TTC549 (cell line): ENCODE results near the gene RAP1GAP2.
"Not testable (repeated sequence)": the region's sequence is repeated elsewhere in the genome, so short reads cannot be mapped to it uniquely, and the experiment has no call there.

Experiments
- FAIRE-seq: peaks from 2 replicates; lab custom pipeline; 2012; peaks lifted over from hg19 to GRCh38; lab: Jason Lieb, UNC

The RAP1GAP2 gene

DNA sequence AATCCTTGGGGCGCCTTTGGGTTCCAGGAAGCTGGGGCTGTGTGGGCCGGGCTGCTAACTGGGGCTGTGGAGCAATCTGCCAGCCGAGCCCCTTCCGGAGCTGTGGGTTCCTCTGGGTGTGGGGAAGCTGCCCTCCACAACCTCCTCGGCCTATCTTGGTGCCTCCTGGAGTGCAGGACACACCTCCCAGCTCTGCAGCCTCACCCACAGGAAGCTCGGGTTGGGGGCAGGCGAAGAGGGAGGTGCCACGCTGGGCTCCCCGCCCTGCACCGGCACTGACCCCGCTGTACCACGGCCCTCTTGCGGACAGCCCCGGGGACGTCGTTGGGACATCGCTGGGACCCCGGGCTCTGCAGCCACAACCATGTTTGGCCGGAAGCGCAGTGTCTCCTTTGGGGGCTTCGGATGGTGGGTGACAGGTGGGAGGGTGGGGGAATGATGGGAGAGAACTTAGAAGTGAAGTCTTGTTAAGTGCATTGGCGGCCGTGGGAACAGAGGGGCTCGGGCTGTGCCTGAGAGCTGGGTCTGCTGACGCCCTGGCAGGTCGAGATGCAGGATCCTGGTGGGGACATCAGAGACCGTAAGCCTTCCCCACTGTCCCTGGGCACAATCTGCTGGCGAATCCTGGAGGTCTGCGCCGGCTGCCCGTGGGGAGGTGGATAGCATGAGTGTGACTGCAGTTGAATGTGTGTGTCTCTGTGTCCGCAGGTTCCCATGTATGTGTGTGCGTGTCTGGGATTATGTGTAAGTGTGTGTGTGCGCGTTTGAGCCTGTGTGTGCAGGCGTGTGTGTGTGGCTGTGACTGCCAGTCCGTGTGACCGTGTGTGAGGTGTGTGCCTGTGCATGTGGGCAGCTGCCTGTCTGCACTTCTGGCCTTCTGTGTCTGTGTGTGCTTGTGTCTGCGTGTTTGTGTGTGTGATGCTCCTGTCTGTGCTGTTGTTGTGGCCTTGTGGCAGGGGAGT lies at the start of gene RAP1GAP2:
Gene RAP1GAP2, plus strand, starts transcription at position 275 of the 962 bp plus-strand sequence. Its CDS starts 90 bp downstream, at position 365.
- no peak for FAIRE-seq

DNA sequence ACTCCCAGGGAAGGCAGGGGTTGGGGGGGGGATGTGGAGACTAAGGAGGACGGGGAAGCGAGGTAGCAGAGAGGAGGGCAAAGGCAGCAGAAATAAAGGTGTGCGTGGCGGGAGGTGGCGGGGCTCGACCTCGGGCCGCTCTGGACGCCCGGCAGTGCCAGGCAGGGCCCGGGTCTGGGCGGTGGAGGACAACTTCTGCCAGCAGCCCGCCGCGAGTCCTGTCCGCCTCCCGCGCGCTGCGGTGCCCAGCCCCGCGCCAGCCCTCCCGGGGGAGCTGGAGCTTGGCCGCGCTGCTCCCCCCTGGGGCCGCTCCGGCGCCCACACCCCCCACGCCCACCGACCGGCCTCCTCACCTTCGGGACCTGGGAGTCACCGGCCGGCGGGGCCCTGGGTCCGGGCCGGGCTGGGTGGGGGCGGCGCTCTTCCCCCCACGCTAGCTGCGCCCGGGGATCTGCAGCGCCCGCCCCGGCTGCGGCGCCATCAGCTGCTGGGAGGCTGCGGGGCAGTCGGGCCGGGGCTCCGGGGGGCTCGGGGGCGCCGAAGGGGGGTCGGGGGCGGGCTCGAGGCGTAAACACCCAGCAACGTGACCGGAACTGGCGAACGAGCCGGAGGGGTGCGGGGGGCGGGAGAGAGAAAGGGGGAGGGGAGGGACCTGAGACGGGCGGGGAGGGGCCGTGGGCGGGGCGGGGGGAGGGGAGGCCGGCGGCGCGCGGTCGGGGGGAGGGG lies 47.0 kb upstream of the RAP1GAP2 start, which contains the start of gene CCDC92B:
Gene CCDC92B, minus strand, starts transcription at position 595 of the 726 bp plus-strand sequence. CDS start 14,507 bp downstream, outside the sequence.
- FAIRE-seq: no peak

DNA sequence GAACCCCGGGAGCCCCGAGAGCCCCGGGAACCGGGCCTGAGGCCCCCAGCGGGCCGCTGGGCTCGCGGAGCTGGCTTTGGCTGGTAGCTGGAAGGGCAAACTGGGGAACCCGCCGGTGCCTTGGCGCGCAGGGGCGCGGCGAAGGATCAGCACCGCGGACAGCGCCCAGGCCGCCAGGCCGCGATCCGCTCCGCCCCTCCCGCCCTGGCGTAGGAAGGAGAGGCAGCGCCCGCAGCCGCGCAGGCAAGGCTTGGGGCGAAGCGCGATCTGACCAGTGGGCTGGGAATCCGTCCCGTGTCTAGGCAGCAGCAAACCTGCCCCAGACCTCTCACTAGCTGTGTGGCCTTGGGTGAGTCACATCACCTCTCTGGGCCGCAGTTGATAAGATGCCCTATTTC lies 46.5 kb upstream of the RAP1GAP2 start:
- FAIRE-seq: no peak

DNA sequence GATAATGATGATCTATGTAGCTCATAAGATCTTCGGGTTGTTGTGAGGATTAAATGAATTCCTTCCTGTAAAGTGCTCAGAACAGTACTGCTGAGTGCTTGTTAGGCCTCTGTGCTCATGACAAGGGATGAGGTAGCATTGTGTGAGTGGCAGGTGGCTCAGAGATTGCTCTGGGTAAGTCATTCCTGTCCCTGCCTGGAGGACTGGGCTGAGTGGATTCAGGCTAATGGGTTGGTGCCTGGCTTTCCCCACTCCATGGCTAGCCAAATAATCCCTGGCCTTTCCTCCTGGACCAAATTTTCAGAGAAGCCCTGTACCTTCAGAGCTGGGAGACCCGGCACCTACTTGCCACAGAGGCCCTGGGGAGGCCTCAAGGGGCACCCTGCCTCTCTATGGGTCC lies 45.5 kb upstream of the RAP1GAP2 start:
- no peak for FAIRE-seq

DNA sequence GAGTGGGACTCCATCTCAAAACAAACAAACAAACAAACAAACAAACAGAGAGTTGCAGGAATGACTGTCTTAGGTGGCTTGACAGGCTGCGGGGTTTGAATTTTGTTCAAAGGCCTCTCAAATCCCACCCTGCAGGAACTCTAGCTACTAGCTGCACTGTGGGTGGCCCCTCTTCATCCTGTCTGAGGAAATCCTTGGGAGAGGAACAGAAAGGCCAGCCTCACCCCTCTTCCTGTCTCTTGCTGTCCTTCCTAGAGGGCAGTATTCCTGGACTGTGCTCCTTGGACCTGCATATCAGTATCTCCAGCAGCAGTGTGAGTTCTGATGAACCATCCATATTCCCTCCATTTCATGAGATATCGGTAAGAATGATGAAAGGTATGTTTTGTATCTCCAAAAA lies 44.7 kb upstream of the RAP1GAP2 start:
- no peak for FAIRE-seq

DNA sequence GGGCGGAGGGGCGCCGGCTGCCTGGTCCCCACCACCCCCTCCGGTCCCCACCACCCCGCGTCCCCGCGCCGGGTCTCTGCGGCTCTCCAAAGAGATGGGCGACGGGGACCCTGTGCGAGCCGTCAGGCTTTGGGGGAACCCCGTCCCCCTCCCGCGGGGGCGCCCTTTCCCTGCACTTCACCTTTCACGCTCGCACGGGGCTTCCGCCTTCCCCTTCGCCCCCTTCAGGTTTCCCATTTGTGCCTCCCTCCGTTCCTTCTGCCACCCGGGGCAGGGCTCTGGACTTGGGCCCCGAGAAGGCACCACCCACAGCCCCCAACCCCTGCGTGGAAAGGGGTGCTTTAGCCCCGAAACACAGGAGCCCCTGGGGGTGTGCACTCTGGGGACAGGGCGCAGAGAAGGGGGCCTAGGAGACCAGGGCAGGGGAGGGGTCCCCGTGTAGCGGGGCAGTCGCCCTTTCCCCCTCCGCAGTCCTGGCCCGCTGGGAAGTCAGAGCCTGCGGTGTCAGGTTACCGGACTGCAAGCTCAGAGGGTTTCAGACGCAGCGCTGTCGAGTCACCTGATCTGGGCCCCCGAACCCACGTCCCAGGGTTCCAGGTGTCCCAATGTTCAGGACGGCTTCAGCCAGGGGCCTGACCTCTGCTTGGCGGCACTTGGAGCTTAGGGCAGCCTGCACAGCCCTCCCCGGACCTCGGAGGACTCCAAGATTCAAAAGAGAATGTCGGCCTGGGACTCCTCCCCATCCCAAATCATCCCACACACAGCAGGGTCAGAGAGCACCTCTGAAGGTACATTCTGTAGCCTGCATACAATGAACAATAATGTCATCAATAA lies 40.1 kb upstream of the RAP1GAP2 start:
- FAIRE-seq: no peak

DNA sequence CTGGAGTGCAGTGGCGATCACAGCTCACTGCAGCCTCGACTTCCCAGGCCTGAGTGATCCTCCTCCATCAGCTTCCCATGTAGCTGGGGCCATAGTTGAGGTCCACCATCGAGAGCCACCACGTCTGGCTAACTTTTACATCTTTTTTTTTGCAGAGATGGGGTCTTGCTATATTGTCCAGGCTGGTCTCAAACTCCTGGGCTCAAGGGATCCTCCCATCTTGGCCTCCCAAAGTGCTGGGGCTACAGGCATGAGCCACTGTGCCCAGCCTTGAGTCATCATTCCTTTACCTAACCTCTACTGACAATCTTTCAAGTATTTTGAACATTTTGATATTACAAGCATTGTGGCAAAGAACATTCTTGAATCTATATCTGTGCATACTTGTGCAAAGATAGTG lies 37.4 kb upstream of the RAP1GAP2 start:
- FAIRE-seq: no peak

DNA sequence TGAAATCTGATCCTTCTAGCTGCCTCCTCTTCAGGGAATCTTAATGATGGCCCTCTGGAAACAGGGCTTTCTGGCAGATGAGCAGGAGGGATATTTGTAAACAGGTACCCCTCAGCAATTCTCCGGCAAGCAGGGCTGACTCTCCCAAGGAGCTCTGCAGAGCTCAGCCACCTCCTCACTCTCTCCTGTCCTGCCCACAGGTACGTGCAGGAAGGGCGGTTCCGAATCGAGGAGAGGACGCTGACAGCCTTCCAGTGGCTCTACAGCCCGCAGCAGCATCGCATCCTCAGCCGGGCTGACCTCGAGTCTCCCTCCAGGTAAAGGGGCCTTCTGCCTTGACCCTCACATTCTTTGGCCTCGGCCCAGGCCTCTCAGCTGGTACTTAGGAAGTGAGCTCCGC lies 26.1 kb upstream of the RAP1GAP2 start:
- no peak for FAIRE-seq

DNA sequence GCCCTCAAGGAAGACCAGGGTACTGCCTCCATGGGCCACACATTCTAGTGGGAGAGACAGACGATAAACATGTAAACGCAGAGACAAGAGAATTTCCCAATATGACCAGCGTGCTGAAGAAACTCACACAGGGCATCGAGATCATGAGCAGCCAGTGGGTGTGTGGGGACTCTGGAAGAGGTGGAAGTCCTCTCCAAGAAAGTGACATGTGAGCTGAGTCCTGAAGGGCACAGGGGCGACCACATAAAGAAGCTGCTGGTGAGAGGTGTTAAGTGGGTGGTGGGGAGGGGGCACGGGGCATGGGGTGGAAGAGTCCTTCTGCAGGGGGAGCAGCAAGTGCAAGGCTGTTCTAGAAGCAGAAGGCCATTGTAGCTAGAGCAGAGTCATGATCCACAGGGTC lies 21.0 kb upstream of the RAP1GAP2 start:
- no peak for FAIRE-seq

DNA sequence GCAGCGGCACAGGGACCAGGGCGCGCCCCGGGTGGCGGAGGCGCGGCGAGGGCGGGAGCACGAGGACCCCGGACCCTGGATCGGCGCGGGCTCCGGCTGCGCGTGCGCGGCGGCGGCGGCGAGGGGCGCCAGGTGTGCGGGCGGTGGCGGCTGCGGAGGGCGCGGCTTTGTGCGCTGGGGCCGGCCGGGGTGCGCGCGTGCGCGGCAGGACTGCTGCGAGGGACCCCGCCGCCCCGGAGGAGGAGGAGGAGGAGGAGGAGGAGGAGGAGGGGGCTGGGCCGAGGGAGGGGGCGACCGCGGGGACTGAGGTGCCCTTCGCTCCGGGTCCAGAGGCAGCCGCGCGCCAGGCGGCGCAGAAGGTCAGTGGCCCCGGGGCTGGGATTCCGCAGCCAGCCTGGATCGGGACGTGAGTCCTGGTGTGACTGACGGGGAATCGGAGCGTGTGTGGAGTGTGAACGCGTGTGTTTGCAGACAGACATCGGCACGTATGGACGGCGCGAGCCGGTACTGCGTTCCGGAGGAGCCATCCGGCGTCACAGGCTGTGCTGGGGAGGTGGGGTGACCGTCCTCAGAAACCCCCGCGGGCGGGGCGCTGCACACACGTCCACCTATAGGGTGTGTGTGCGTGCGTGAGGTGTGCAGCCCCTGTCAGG lies 19.5 kb upstream of the RAP1GAP2 start:
- FAIRE-seq: no peak

DNA sequence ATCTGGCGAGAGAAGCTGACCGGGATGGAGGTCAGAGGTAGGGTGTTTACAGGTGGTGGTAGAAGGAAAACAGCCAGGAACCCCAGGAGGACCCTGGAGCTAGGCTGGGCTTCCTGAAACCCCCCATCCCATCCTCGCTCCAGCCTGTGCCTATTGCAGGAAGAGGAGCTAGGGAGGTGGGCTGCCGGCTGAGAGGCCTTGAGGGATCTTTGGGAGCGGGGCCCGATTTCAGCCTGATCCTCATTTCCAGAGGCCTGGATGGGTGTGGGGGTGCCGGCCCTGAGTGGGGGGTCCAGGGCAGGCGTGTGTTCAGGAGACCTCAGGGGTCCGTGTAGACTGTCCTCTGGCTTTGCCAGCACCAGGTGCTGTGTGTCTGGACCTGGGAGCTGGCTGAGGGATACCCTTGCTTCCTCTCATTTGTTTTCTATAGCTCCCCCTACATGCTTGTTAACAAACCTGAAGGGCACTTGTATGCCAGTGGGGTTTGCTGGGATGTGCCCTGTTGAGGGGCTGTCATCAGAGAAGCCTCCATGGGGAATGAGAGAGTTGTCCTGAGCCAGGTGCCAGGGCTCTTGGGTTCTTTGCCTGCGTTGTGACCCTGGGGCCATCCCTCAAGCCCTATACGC lies 18.9 kb upstream of the RAP1GAP2 start:
- FAIRE-seq: no peak

DNA sequence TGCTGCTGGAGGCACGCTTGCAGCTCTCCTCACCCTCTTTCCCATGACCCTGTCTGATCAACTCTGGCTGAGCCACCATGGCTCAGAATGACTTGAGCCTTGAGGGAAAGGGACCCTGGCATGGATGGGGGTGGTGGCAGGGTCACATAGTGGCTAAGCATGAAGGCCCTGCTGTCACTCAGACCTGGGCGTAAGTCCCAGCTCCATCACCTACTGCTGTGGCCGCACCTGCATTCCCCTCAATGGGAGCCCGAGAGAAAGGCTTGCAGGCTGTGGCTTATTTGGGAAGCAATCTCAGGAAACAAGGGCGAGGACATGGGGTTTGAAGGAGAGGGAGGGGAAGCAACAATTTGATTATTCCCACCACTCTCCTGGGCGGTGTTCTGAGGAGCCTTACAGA lies 17.7 kb upstream of the RAP1GAP2 start:
- no peak for FAIRE-seq

DNA sequence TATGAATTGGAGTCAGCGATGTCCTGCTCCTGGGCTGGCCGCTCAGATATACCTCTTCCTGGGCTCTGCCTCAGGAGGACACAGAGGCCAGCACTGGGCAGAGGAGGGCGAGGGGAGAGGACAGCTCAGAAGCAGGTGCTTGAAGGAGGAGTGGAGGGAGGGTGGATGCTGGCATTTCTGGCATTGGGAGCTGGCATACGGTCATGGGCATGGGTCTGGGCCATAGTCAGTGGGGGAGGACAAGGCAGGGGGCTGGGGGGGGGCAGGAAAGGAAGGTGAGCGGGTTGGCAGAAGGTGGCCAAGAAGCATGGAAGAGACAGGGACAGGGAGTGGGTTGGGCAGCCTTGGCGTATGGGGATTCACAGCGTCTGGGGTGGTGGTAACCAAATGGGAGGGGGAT lies 16.7 kb upstream of the RAP1GAP2 start:
- no peak for FAIRE-seq

DNA sequence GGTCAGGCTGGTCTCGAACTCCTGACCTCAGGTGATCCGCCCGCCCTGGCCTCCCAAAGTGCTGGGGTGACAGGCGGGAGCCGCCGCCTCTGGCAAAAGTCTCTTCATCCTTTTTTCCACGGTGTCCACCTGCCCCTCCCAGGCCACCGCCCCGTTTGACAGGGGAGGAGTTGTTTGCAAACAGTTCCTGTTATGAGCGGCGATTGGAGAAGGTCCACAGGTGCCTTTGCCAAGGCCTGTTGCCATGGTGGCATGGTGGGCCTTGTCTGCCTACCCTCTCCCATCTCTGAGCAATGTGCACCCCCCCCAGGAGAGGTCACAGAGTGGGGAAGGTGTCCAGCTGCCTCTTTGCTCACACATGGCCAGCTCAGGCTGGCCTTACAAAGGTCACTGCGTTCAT lies 16.0 kb upstream of the RAP1GAP2 start:
- no peak for FAIRE-seq

DNA sequence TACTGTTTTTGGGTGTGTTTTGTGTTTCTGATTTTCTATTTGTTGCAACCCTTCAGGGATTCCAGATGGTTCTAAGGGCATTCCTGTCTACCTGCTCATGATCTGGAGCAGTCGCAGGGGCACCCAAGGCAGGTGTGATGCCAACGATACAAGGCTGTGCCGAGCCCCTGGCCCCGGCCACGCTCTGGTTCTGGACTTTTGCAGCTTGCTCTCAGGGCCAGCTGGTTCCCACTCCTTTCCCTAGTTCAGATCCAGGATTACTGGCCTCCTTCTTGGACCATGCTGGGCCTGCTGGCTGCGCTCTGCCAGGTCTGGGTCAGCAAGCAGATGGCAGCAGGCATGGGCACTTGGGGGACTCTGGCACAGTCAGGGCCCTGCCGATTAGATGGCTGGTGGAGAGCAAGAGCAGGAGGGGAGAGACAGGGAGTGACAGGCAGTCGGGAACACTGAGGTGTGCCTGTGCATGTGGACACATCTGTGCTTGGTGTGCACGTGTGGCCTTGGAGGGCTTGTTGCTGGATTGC lies 15.2 kb upstream of the RAP1GAP2 start:
- no peak for FAIRE-seq

DNA sequence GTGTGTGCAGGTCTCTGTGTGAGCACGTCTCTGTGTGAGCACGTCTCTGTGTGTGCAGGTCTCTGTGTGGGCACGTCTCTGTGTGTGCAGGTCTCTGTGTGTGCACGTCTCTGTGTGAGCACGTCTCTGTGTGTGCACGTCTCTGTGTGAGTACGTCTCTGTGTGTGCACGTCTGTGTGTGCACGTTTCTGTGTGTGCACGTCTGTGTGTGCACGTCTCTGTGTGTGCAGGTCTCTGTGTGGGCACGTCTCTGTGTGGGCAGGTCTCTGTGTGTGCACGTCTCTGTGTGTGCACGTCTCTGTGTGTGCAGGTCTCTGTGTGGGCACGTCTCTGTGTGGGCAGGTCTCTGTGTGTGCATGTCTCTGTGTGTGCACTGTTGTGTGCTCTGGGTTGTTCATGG lies 14.6 kb upstream of the RAP1GAP2 start:
- FAIRE-seq: not testable (repeated sequence)

DNA sequence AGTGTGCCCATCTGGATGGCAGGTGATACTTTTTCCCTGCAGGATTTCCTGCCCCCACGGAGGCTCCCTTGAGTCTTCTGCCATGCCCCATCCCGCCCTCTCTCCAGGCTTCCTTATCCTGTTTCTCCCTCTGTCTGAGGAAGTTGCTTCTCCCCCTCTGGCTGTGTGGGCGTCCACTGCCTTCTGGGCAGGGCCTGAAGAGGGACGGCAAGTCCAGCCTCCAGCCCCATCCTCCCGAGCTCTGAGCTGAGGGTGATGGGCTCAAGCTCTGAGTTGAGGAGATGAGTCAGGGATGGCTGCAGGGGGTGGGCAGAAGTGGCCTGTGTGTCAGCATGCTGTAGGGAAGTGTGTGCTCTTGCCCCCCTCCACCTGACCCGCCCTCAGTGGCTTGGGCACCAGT lies 14.2 kb upstream of the RAP1GAP2 start:
- FAIRE-seq: no peak

DNA sequence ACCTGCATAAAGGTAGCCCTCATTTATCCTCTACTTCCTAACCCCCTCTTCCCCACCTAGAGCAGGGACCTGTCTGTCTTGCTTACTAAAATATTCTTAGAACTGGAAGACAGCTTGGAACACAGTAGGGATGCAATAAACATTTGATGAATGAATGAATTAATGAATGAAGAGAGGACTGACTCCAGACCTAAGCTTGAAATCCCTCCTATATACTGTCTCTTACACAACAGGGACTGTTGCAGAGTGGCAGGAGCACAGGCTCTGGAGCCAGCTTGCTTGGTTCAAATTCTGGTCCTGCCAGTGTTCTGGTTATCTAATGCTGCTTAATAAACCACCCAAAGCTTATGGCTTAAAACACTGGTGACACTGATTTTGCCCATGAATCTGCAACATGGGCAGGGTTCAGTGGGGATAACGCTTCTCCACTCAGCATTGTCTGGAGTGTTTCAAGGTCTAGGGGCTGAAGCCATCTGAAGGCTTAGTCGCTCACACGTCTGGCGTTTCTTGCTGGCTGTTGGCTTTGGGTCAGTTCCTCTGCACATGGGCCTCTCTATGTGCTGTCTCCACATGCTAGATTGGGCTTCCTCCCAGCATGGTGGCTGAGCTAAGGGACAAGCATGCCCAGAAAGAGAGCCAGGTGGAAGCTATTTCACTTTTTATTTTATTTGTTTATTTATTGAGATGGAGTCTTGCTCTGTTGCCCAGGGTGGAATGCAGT lies 12.8 kb upstream of the RAP1GAP2 start:
- no peak for FAIRE-seq

DNA sequence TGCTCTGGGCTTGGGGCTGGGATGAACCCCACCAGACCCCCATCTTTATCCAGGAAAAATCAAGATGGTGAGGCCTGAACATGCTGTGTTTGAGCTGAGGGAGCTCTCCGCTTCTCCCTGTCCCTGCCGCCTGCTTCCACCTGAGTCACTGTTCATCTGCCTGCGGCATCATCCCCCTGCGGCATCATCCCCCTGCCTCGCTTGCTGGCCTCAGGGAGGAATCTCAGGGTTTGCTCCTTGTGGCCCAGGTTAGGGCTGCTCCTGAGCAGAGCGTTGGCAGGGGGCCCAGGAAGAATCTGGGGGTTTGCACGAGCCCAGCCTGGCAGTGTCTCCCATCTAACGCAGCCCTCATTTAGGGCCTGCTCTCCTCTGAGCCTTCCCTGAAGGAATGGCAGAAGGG lies 11.4 kb upstream of the RAP1GAP2 start:
- no peak for FAIRE-seq

DNA sequence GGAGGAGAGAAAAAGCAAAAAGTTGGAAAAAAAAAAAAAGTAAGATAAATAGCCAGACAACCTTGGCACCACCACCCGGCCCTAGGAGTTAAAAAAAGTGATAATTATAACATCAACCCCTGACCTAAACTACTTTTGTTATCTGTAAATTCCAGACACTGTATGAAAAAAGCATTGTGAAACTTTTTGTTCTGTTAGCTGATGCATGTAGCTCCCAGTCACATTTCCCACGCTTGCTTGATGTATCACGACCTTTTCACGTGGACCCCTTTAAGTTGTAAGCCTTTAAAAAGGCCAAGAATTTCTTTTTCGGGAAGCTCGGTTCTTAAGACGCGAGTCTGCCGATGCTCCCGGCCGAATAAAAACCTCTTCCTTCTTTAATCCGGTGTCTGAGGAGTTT lies 10.9 kb upstream of the RAP1GAP2 start:
- not testable (repeated sequence) for FAIRE-seq
